ENCODE data around the gene S100A12. TPM values are rescaled to one million over a fixed set of nuclear protein-coding genes. Genes with fewer than 3 reads are reported as not detected.

S100A12 gene
- polyA plus RNA-seq, 3 donors, result 1,275 to 2,834 (median 2,543) TPM

DNA sequence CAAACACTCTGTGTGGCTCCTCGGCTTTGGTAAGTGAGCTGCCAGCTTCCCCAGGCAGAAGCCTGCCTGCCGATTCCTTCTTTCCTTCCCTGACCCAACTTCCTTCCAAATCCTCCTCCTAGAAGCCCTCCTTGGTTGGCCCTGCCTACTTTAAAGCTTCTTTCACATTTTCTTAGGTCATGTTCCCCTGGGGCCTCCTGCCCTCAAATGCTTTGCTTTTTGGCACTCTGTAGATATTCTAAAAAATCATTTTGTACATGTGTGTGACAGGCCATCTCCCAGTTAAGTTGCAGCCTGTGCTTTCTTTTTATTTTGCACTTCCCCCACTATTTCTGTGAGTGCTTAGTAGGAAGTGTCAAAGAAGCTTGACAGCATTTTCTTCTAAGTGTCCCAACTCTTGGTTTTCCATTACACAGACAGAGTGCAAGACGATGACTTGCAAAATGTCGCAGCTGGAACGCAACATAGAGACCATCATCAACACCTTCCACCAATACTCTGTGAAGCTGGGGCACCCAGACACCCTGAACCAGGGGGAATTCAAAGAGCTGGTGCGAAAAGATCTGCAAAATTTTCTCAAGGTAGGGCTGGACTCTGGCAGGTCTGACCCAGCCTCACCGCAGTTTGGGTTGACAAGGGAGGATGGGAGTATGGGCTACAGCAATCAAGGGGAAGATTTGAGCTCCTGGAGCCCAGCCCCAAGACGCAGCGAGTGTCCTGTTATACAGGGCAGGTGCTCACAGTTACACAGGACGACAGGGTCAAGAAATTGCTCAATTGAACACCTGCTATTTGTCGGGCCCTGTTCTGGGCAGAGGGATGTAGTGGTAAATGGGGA is 17.3 kb downstream of the S100A12 start, which contains the start of gene S100A9:
S100A9 (plus strand) TSS at position 2 of the 838 bp plus-strand sequence; CDS start at position 432, 430 bp downstream.
- Mint-ChIP-seq H3K27ac (peak within 1 kb of the TSS; percentile 96 to 99 (median 97)), H3K4me3 (peak within 1 kb of the TSS; percentile 97 to 100), H3K36me3 (peaks cover 27 to 39% of the 10 kb centered on the region in 2 donors), H3K4me1 (peaks cover 74% of the 10 kb centered on the region), H3K9me3 (peaks cover 0 to 6% (median 2%) of the 10 kb centered on the region in 7 donors), H3K27me3 (ENCODE audit: low read depth in 3 of 3) (peaks cover 0 to 3% (median 3%) of the 10 kb centered on the region in 3 donors)
- TF ChIP-seq, protein P1, sequence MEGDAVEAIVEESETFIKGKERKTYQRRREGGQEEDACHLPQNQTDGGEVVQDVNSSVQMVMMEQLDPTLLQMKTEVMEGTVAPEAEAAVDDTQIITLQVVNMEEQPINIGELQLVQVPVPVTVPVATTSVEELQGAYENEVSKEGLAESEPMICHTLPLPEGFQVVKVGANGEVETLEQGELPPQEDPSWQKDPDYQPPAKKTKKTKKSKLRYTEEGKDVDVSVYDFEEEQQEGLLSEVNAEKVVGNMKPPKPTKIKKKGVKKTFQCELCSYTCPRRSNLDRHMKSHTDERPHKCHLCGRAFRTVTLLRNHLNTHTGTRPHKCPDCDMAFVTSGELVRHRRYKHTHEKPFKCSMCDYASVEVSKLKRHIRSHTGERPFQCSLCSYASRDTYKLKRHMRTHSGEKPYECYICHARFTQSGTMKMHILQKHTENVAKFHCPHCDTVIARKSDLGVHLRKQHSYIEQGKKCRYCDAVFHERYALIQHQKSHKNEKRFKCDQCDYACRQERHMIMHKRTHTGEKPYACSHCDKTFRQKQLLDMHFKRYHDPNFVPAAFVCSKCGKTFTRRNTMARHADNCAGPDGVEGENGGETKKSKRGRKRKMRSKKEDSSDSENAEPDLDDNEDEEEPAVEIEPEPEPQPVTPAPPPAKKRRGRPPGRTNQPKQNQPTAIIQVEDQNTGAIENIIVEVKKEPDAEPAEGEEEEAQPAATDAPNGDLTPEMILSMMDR (IDR thresholded peaks at IDR 0.05), result no peak
- H3K27me3 ChIP-seq (ENCODE audit: control insufficient read depth in 2 of 2, insufficient read depth in 2 of 2, low read length in 2 of 2), result no peaks in the 10 kb centered on the region
- peaks cover 52% of the 10 kb centered on the region for H3K79me2 ChIP-seq (ENCODE audit: insufficient read depth, low read length)
- no peak within 1 kb of the TSS for H2AFZ ChIP-seq (ENCODE audit: insufficient read depth, low read depth, low read length, poor library complexity, severe bottlenecking)
- peak within 1 kb of the TSS; percentile 82 to 85 for H3K27ac ChIP-seq (ENCODE audit: low read depth in 1 of 2, low read length in 2 of 2)
- H4K20me1 ChIP-seq (ENCODE audit: insufficient read depth, low read length), result peaks cover 43% of the 10 kb centered on the region
- H3K9me3 ChIP-seq (replicated peaks in 1 of 2; ENCODE audit: control insufficient read depth in 1 of 2, insufficient read depth in 1 of 2, low read length in 2 of 2), result no peaks in the 10 kb centered on the region
- peaks cover 22 to 32% of the 10 kb centered on the region in 2 donors for H3K36me3 ChIP-seq (replicated peaks in 1 of 2; ENCODE audit: control insufficient read depth in 1 of 2, insufficient read depth in 2 of 2, low read length in 2 of 2)
- H3K4me3 ChIP-seq (replicated peaks in 1 of 3; ENCODE audit: low read depth in 2 of 3, low read length in 3 of 3), result peak within 1 kb of the TSS; percentile 66 to 97 (median 92)
- H3K4me1 ChIP-seq (ENCODE audit: control insufficient read depth in 1 of 2, insufficient read depth in 2 of 2, low read length in 2 of 2), result peaks cover 58 to 78% of the 10 kb centered on the region in 2 donors
- WGBS (ENCODE audit: insufficient coverage), result 22% methylated on average over 11 of the region's 11 CpGs
- peak within 1 kb of the TSS; percentile 69 for H3K9ac ChIP-seq (ENCODE audit: insufficient read depth, low read length, poor library complexity, severe bottlenecking)
- H3K4me2 ChIP-seq (replicated peaks; ENCODE audit: extremely low read depth, low read length, poor library complexity, severe bottlenecking), result peak within 1 kb of the TSS; percentile 96
- DNase-seq, result peak in 2 of 3 donors; percentile 63 to 67
- intact Hi-C loops (cut with micrococcal nuclease), result loop anchor here in 1 of 2 donors (1.0 kb wide), 1 partner anchor 46 kb away; no protein-coding TSS in a partner anchor

- H3K27ac Mint-ChIP-seq, result peak overlapping the region; percentile 96 to 99 (median 97)
- Histone ChIP-seq H3K9me3 (replicated peaks in 1 of 2; ENCODE audit: control insufficient read depth in 1 of 2, insufficient read depth in 1 of 2, low read length in 2 of 2) (no peaks in the 10 kb centered on the region), H4K20me1 (ENCODE audit: insufficient read depth, low read length) (peaks cover 43% of the 10 kb centered on the region), H3K27me3 (ENCODE audit: control insufficient read depth in 2 of 2, insufficient read depth in 2 of 2, low read length in 2 of 2) (no peaks in the 10 kb centered on the region), H3K4me3 (replicated peaks in 1 of 3; ENCODE audit: low read depth in 2 of 3, low read length in 3 of 3) (peak overlapping the region; percentile 66 to 97 (median 92)), H3K9ac (ENCODE audit: insufficient read depth, low read length, poor library complexity, severe bottlenecking) (peak overlapping the region; percentile 69), H3K36me3 (replicated peaks in 1 of 2; ENCODE audit: control insufficient read depth in 1 of 2, insufficient read depth in 2 of 2, low read length in 2 of 2) (peaks cover 22 to 32% of the 10 kb centered on the region in 2 donors), H3K27ac (ENCODE audit: low read depth in 1 of 2, low read length in 2 of 2) (peak overlapping the region; percentile 82 to 85), H3K79me2 (ENCODE audit: insufficient read depth, low read length) (peaks cover 51% of the 10 kb centered on the region), H2AFZ (ENCODE audit: insufficient read depth, low read depth, low read length, poor library complexity, severe bottlenecking) (no peak overlapping the region), H3K4me2 (replicated peaks; ENCODE audit: extremely low read depth, low read length, poor library complexity, severe bottlenecking) (peak overlapping the region; percentile 96), H3K4me1 (ENCODE audit: control insufficient read depth in 1 of 2, insufficient read depth in 2 of 2, low read length in 2 of 2) (peaks cover 50 to 70% of the 10 kb centered on the region in 2 donors)
- H3K4me3 Mint-ChIP-seq, result peak overlapping the region; percentile 97 to 100
- H3K36me3 Mint-ChIP-seq, result peaks cover 26 to 35% of the 10 kb centered on the region in 2 donors
- H3K9me3 Mint-ChIP-seq, result peaks cover 0 to 6% (median 2%) of the 10 kb centered on the region in 7 donors
- peak; percentile 76 to 93 (median 89) for DNase-seq
- H3K27me3 Mint-ChIP-seq (ENCODE audit: low read depth in 3 of 3), result peaks cover 0 to 5% (median 3%) of the 10 kb centered on the region in 3 donors
- intact Hi-C loops (cut with micrococcal nuclease), result loop anchor here in 1 of 2 donors (1.0 kb wide), 1 partner anchor 47 kb away; no protein-coding TSS in a partner anchor
- peaks cover 67% of the 10 kb centered on the region for H3K4me1 Mint-ChIP-seq
- WGBS (ENCODE audit: insufficient coverage), result 2% methylated on average over 6 of the region's 10 CpGs
- TF ChIP-seq, protein P1 (IDR thresholded peaks at IDR 0.05), result peak; percentile 8
Measured at GRCh38 chr1:153357076-153357852, 18.2 kb downstream of the S100A12 start.
